Measurements from ENCODE around the gene STXBP5.
A peak's percentile ranks its signal among the peaks of the same experiment; 100 is the strongest.

The STXBP5 gene

DNA sequence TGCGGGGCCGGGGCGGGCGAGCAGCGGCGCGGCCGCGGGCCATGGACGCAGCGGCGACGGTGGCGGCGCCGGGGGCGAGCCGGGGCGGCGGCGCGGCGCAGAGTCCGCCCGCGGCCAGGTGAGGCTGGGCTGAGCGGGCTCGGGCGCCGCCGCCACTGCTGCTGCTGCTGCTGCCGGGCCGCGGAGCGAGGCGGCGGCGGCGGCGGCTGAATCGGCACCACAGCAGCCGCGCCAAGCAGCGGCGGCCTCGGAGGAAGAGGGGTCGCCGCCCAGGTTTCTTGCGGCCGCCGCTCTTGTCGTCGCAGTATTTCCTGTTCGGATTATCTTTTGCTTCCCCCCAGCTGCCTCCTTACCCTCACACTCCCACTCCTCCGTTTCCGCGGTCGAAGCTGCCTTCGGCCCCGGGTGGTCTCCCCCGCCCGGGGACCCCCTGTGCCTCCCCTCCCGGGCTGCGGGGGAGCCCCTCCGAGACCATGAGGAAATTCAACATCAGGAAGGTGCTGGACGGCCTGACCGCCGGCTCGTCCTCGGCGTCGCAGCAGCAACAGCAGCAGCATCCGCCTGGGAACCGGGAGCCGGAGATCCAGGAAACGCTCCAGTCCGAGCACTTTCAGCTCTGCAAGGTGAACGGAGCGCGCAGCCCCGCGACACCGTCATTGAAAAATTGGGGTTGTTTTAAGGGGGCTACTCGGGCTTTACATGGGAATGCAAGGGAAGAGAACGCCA, at the start of gene STXBP5:
STXBP5 (plus strand) TSS at position 358 of the 726 bp plus-strand sequence; CDS start at position 474, 116 bp downstream.
- peak; percentile 12 for DNase-seq

DNA sequence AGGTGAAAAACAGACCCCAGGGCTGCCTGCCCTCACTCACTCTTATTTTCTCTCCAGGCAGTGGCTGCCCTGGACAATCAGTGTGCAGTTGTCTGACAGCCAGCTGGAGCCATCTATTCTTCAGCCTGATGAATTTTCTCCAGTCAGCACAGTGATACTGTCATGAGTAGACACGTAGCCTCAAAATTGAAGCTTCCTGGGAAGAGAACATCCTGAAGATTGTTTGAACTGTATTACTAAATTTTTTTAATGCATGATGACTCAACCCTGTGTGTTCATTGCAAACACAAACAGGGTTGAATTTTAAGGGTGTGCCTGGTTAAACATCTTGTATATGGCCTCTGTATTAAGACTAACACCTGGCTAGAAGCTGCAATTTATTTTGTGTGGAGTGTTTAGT, 49.8 kb upstream of the STXBP5 start:
- no peak for DNase-seq

DNA sequence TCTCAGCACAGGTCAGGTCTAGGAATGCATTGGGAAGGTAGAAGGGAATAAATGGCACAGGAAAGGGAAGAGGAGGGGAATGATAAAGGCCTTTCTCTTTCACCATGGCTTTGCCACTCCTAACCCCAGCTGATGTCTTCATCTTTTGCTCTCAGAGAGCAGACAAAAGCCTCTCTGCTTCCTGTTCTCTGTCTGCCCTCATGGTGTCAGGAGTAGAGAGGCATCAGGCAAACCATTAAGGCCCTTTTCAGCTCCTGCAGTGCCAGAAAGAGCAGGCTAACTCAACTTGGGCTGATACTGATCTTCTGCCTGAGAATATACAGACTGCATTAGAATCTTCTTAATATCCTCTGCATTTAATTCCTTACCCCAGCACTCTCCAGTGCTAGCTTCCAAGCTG, 48.0 kb upstream of the STXBP5 start:
- no peak for DNase-seq

DNA sequence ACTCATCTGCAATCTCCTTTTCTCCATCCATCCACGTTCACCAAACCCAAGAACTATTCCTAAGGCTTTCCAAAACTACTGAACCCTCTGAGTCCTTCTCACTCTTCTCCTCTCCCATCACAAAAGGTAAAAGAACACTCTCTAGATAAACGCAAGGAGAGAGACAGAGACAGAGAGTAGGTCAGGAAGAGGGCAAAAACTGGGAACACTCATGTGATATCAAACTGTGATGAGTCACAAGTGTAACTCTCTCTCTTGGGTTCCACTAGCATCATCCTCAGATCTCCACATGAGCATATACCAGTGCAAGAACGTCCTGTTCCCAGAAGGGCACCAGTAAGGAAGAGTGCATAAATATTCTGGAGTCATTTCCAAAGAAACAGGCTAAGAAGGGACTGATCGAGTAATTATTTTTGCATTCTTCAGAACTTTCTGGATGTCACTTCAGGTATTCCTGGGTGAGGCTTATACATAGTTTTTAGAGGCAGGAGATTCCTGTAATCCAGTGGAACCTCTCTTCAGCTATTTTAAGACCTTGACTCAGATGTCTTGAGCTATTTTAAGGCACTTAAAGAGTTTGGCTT, 47.3 kb upstream of the STXBP5 start:
- no peak for DNase-seq

DNA sequence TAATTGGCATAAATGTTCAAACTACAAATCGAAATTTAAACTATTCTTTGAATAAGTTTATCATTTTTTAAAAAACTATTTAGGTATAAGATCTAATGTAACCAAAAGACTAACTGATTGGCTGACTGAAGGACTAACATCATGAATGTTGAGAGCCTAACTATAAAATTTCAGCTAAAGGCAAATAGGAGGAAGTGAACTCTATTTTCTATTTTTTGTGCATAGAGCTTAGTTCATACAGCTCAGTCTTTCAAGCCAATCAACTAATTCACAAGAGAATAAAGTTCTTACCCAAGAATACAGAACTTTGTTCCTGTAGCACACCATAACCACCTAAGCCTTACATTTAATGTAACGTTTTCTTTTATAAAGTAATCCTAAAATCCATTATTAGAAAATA, 46.3 kb upstream of the STXBP5 start:
- no peak for DNase-seq

DNA sequence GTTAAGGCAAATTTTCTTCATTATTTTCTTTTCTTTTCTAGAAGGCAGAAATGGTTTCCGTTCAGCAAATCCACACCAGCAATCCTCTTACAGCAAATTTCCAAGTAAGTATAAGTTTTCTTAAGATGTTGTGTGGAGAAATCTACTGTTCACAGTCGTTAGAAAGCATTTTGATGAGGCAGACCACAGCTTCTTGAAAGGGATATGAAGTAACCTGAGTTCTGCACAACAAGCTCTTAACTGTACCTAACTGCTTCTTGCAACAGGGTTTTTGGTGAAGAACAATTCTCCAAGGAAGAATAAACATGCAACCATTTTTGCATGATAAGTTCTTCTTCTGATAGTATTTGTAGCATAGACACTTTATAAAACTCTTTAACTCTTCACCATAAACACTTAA, 45.3 kb upstream of the STXBP5 start:
- no peak for DNase-seq

DNA sequence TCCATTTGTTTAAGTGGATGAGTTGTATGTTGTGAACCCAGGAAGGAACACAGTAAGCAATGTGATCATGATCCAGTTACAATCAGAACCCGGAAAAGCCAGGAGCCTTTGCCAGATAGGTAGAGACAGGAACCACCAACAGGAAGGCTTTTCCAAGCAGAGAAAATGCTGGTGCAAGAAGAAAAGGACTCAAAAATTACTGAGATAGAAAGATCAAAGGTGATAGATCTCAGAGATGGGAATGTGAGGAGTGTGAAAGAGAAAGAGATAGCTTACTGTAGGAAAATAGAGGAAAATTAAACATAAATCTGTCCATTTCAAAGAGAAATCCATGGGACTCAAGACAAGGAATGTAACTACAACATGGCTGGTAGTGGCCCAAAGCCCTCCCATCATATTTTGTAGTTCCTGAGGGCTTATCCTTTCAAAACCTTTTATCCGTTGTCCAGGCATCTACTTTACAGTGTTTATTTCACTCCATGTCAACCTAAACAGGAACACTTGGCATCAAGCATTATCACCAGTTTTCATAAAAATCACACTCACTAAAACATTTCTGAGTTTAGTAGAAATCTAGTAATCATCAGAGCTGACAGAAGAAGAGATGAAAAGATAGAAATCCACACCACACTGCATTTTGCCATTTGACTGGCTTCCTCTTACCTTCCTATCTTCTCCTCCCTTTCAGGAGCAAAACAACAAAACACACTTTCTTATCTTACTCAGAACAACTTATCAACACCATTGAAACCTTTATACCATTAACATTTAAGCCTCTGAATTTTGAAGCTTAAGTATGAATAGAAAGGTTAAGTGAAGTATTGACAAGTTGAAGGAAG, 44.5 kb upstream of the STXBP5 start:
- DNase-seq, result no peak

DNA sequence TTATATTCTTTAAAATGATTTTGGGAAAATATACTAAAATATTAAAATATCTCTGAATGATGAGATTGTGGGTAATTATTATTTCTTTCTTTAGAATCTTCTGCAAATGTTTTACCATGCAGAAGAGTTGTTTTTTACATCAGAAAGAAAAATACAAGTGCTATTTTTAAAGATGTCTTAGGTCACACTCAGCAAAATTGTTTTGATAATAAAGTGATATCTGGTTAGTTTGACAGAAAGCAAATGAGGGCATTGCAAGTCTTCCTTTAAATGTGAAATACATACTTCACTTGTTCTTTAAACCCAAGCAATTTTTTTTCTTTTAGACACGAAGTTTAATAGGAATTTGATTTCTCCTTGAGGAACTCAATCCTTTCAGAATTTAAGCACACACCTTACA, 43.6 kb upstream of the STXBP5 start:
- no peak for DNase-seq

DNA sequence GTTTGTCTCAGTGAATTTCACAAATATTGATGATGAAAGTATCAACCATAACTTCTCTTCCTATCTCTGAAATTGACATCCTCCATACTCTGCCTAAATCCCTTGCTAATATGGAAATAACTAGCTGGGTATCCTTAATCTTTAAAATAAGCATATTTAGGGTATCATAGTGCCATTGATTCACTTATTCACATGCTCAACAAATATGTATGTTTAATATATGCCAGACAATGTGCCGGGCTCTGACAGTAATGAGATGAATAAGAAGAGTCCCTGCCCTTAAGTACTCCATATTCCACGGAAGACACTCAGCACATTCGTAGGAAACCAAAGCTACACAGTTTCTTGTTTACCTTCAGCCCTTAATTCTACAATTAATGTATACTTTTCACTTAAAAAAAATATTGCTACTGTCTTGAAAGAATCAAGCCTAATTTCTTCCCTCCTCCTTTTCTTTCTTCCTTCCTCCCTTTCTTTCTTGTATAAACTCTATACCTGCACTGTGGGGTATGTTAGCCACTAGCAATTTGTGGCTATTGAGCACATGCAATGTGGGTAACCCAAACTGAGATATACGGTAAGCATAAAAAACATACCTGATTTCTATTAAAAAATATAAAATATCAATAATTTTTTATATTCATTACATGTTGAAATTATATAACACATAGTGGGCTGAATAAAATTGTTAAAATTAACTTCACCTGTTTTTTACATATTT, 42.8 kb upstream of the STXBP5 start:
- no peak for DNase-seq

DNA sequence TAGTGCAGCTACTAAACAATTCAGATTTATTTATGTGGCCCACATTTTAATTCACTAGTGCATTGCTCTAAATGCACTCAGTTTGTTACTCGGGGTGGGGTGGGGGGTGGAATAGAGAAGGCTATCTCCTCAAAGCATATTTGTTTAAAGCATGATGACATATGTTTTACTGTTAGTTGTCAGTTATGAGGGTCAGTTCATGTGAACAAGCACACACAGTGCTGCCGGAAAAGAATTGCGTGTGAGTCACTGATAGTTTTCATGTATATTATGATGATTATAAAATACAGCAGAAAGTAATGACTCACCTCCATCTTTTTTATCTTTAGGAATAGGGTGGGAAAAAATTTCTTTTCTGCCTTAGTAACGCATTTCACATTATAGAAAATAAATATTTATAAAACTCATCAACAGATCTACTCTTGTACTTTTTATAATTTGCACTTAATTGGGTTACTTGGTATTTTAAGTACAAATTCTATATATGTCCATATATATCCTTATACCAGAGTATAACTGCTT, 42.2 kb upstream of the STXBP5 start:
- no peak for DNase-seq

DNA sequence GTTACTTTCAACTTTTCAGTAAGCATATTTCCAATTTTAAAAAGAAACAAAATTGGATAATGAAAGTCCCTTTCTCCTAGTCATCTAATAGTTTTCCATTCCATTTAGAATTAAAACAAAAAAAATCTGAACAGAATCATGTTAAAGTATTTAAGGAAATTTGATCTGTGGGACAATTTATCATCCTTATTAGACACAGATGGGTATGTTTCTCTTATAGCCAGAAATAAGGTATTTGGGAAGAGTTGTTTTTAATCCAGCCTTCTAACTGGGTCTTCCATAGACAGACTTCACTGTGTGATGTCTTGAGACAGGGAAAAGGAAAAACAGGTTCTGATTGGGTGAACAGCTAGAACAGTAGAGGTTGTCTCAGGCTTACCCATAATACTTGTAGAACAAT, 39.5 kb upstream of the STXBP5 start:
- no peak for DNase-seq

DNA sequence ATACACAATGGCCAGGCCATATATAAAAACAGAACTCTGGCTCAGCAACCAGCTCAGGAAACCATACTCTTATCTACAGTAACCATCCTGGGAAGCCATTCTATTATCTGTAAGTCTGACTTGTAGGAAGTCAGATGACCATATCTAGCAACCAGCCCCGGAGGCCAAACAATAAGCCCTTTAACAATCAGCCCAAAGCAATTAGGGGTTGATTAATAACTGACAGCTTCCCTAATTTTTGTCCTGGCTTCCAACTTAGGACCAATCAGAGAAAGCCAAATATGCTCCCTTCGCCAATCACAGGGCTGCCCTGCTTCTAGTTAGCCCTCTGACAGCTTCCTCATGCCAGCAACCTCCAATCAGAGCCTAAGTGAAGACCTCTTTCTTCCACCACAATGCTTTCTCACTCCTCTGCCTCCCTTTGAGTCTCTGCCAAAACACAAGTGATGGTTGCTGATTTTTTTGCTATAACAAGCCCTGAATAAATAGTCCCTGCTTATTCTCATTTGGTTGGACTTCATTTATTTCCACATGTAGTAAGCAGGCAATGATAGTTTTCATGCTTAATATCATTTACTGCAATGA, 37.8 kb upstream of the STXBP5 start:
- no peak for DNase-seq

DNA sequence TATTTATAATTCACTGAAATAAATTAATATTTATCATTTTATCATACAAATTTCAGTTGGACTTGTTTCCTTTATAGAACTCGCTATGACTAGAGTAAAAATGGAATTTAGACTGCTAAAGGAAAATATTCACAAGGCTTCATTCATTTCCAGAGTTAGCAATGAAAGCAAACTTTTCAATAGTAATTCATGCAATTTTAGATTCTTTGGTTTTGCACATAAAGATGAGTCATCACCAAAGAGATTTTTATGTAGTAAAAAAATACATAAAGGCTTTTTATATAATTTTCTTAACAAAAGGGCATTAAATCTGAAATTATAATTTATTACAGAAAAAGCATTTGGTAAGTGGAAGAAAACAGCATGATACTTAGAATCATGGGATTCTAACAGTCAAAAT, 37.2 kb upstream of the STXBP5 start:
- no peak for DNase-seq

DNA sequence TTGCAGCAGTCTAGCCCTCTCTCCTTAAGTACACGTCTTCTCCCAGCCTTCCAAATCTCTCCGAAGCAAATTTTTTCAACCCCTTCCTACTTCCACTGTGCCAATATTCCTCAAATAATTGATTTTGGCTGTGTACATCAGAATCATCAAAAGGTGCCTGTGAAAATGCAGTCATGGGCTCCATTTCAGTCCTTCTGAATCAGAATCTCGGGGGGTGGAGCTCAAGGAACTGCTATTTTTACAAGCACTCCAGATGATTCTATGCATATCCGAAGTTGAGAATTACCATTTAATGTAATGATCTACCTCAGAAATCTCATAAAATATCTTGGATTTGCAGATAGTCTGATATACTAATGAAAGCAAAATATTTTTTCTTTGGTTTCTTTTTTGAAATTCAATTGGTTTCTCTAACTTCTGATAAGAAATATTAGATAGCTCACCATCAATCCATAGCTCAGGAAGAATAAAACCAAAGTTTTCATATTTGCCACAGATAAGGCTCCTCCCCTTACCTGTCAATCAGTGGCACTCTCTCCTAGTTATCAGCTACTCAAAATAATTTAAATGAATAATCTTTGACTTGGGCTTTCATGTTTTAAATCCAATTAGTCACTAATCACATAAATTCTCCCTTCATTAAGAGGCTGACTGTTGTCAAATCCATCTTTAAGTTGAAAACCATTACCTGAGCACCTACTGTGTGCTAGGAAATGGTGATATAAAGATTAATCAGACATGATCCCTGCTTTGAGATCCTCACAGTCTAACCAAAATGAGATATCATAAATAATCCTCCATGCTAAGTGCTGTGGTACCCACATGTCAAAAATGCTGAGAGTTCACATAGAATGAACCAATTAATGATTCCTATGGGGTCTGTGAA, 36.4 kb upstream of the STXBP5 start:
- DNase-seq, result no peak

DNA sequence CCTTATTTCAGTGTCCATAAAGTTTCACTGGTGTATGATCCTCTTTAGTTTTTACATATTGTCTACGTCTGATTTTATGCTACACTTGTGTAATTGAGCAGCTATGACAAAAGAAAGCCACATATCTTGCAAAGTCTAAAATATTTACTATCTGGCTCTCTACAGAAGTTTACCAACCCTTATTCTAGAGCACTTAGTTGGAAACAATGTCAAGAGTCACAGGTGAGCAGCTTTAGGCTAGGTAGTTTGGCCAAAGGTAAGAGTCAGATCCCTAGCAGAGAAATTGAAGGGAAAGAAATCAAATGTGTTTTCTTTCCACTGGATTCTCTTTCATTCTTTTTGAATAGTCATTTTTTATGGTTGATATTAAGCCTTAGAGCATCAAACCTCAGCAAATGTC, 34.7 kb upstream of the STXBP5 start:
- DNase-seq, result no peak

DNA sequence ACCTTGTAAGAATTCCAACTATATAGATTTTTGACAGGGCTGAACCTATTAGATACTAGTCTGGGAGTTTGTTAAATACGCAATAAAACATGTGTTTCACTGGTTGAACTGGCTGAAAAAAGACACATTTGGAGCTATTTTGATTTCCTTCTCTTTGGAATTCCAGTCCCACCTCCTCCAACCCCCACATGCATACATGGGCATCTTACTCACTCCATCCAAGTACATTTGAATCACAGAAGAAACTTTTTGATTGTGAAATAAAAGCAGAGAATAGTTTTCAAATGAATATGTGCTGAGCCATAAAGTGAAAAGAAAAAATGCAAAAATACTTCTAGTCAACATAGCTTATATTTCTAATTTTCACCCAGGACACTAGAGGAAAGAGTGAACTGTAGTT, 33.9 kb upstream of the STXBP5 start:
- DNase-seq, result no peak

DNA sequence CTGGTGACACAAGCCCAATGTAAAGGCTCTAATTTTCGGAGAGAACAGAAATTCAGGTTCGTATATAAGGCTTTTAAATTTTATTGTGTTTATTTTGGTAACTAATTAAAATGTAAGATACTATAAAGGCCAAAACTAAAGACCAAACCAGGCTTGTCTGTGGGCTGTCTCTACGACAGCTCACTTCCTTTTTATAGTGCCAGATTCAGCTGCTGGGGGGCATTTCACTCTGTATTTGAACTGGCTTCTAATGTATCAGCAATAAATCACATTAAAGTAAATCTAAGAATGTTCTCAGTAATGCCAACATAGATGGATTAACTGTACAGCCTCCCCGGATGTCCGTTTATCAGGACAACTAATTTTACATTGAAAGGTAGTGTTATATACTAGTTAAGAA, 31.1 kb upstream of the STXBP5 start:
- DNase-seq, result no peak

DNA sequence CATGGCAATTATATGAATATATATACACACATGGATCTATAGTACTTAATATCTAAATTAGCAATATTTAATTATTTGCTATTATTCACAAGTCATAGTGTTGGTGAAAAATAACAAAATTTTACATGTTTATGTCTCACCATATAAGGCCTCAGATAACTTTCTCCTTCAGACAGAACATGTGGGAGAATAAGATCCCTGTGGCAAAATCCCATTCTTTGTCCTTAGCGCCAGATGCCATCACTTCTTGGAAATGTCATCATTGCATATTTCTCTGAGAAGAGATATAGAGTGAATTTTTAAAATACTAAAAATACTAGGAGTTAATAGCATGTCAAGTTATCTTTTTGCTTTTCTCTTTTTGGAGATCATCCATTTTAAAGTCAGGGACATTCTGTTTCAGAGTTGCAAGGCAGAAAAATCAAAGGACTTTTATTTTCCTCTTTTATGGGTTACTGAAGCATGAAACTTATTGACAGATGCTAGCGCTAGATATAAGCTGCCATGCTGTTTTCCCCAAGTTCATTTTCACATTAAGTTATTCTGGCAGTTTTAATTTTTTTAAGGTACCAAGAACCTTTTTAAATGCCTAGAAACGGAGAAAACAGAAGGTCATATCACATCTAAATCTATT, 30.4 kb upstream of the STXBP5 start:
- DNase-seq, result no peak

DNA sequence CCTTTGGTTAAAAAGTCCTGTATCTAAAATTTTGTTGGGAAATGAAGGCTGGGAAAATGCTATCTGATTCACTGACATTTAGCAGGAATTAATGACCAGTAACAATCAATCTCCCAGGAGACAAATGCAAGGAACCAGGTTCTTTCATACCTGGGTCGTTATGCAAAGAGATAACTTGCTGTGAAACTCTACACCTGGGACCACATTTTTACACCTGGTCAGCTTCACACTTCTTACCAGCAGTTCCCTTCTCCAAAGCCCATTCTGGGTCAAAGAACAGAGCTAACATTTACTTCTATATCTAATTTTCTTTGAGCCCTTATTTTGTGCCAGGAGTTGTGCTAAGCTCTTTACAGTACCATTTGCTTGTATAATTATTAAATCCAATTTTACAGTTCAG, 27.4 kb upstream of the STXBP5 start:
- no peak for DNase-seq

DNA sequence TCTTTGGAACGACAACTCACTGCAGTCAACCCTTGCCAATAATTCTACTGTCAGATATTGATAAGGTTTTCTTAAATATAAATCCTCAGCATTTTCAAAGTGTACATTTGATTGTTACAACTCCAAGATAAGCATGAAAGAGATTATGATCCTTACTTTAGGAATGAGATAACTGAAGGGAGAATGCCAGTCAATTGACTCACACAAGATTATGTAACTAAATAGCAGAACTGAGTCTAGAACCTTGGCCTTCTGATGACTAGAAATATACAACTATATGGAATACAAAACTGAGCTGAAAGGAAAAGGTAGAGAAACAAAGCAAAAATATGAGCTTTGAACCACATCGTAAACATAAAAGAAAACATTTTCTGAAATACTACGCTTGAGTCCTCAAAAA, 26.9 kb upstream of the STXBP5 start:
- no peak for DNase-seq

DNA sequence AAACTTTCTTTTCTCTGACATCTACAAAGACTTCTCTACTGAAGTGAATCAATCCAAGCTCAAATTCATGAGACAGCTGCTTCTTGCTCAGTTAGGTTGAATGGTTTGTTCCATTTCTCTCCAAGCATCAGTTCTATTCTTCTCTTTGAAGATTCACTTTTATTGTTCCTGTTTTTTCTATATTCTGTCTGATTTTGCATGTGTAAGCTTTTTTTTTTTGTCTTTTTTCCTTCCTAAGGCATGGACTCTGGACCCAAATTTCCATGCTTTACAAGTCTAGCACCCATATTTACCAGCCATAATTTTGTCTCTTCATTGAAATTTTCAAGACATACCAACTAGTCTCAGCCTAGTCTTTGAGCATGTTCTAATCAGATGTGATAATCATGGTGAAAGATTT, 25.9 kb upstream of the STXBP5 start:
- no peak for DNase-seq
